ENCODE data around the gene NMNAT1. TPM values are rescaled to one million over a fixed set of nuclear protein-coding genes. Genes with fewer than 3 reads are reported as not detected.

The NMNAT1 gene
- total RNA-seq (10 to 100 TPM; 15.5 to 19.1 (median 18.1) TPM), polyA plus RNA-seq (13.1 TPM)
- long read RNA-seq, donor 1, transcript NMNAT1-201 (5 exons, 3,781 nt): major isoform, 24 of 30 reads
- long read RNA-seq, donor 1, partial matches to known transcripts: 2 of 30 reads
- long read RNA-seq, donor 1, other reads (novel, unspliced or antisense): 3 of 30 reads
- long read RNA-seq, donor 2, partial matches to known transcripts: 0 of 7 reads
- long read RNA-seq, donor 2, other reads (novel, unspliced or antisense): 3 of 7 reads
- long read RNA-seq, donor 3, transcript NMNAT1-201 (5 exons, 3,781 nt): major isoform, 25 of 41 reads
- long read RNA-seq, donor 3, partial matches to known transcripts: 0 of 41 reads
- long read RNA-seq, donor 3, other reads (novel, unspliced or antisense): 15 of 41 reads
- long read RNA-seq, donor 4, partial matches to known transcripts: 0 of 1 reads
- long read RNA-seq, donor 4, other reads (novel, unspliced or antisense): 1 of 1 reads

GRCh38 chr1:9942939-9943788 lies at the start of gene NMNAT1, which contains the start of gene LZIC:
Gene NMNAT1 (plus strand): TSS chr1:9943475. CDS start chr1:9972074, 28,599 bp downstream.
Gene LZIC (minus strand): TSS chr1:9943391. CDS start chr1:9936619, 6,772 bp downstream.
- DNase-seq (peak; percentile 94 to 97 (median 97)), ATAC-seq (peak; percentile 99)
- WGBS: under 1% methylated on average over 53 of the region's 53 CpGs
- Histone ChIP-seq H3K4me3 (ENCODE audit: low read length) (peak within 1 kb of the TSS; percentile 78), H3K4me1 (ENCODE audit: control insufficient read depth, insufficient read depth, low read length) (no peaks in the 10 kb centered on the region), H3K27ac (ENCODE audit: low read length) (peak within 1 kb of the TSS; percentile 70), H3K27me3 (ENCODE audit: control insufficient read depth, insufficient read depth) (no peaks in the 10 kb centered on the region), H3K9me3 (ENCODE audit: control insufficient read depth, low read length) (no peaks in the 10 kb centered on the region)
- intact Hi-C loops (cut with DNase I): loop anchor here in 2 of 4 donors (2.0 to 10.0 kb wide), 3 partner anchors 68 to 92 kb away; partner anchors contain the start of gene UBE4B (in 1 of the 2)

GRCh38 chr1:9894115-9894514 lies 49.2 kb upstream of the NMNAT1 start:
- no peaks in the 10 kb centered on the region for H3K27me3 ChIP-seq (ENCODE audit: control insufficient read depth, insufficient read depth)
- H3K9me3 ChIP-seq (ENCODE audit: control insufficient read depth, low read length): no peaks in the 10 kb centered on the region
- ATAC-seq (no peak), DNase-seq (no peak)
- peaks cover 20% of the 10 kb centered on the region for H3K4me1 ChIP-seq (ENCODE audit: control insufficient read depth, insufficient read depth, low read length)
- H3K4me3 ChIP-seq (ENCODE audit: low read length): no peak overlapping the region
- WGBS: 85% methylated on average over 3 of the region's 3 CpGs
- peak overlapping the region; percentile 23 for H3K27ac ChIP-seq (ENCODE audit: low read length)
- intact Hi-C loops (cut with DNase I): no loop called here

GRCh38 chr1:9900142-9901043 lies 42.9 kb upstream of the NMNAT1 start:
- H3K27ac ChIP-seq (ENCODE audit: low read length): peak overlapping the region; percentile 99
- H3K4me3 ChIP-seq (ENCODE audit: low read length): peak overlapping the region; percentile 28
- ATAC-seq (peak; percentile 93 to 94), DNase-seq (peak; percentile 65 to 85 (median 85))
- intact Hi-C loops (cut with DNase I): no loop called here
- H3K9me3 ChIP-seq (ENCODE audit: control insufficient read depth, low read length): no peaks in the 10 kb centered on the region
- H3K27me3 ChIP-seq (ENCODE audit: control insufficient read depth, insufficient read depth): no peaks in the 10 kb centered on the region
- 33% methylated on average over 18 of the region's 18 CpGs for WGBS
- H3K4me1 ChIP-seq (ENCODE audit: control insufficient read depth, insufficient read depth, low read length): peaks cover 23% of the 10 kb centered on the region

GRCh38 chr1:9901148-9902059 lies 41.9 kb upstream of the NMNAT1 start:
- no peaks in the 10 kb centered on the region for H3K9me3 ChIP-seq (ENCODE audit: control insufficient read depth, low read length)
- H3K27me3 ChIP-seq (ENCODE audit: control insufficient read depth, insufficient read depth): no peaks in the 10 kb centered on the region
- peak overlapping the region; percentile 99 for H3K27ac ChIP-seq (ENCODE audit: low read length)
- DNase-seq: peak; percentile 34 to 82 (median 81)
- WGBS: 56% methylated on average over 9 of the region's 9 CpGs
- intact Hi-C loops (cut with DNase I): no loop called here
- H3K4me3 ChIP-seq (ENCODE audit: low read length): peak overlapping the region; percentile 28
- peaks cover 23% of the 10 kb centered on the region for H3K4me1 ChIP-seq (ENCODE audit: control insufficient read depth, insufficient read depth, low read length)
- peak; percentile 72 to 83 for ATAC-seq

- no peak overlapping the region for H3K4me3 ChIP-seq (ENCODE audit: low read length)
Observed at GRCh38 chr1:9902060-9902452, 41.2 kb upstream of the NMNAT1 start.

GRCh38 chr1:9903801-9904527 lies 39.3 kb upstream of the NMNAT1 start:
- 88% methylated on average over 9 of the region's 9 CpGs for WGBS
- no peaks in the 10 kb centered on the region for H3K9me3 ChIP-seq (ENCODE audit: control insufficient read depth, low read length)
- peak overlapping the region; percentile 60 for H3K27ac ChIP-seq (ENCODE audit: low read length)
- H3K27me3 ChIP-seq (ENCODE audit: control insufficient read depth, insufficient read depth): no peaks in the 10 kb centered on the region
- peaks cover 23% of the 10 kb centered on the region for H3K4me1 ChIP-seq (ENCODE audit: control insufficient read depth, insufficient read depth, low read length)
- H3K4me3 ChIP-seq (ENCODE audit: low read length): no peak overlapping the region
- no peak for ATAC-seq
- no peak for DNase-seq
- intact Hi-C loops (cut with DNase I): no loop called here

More at GRCh38 chr1:9902060-9902452, 41.2 kb upstream of the NMNAT1 start:
- WGBS: 41% methylated on average over 6 of the region's 6 CpGs
- ATAC-seq (peak; percentile 17 to 22), DNase-seq (no peak)
- intact Hi-C loops (cut with DNase I): no loop called here
- Histone ChIP-seq H3K27ac (ENCODE audit: low read length) (peak overlapping the region; percentile 99), H3K4me1 (ENCODE audit: control insufficient read depth, insufficient read depth, low read length) (peaks cover 23% of the 10 kb centered on the region), H3K27me3 (ENCODE audit: control insufficient read depth, insufficient read depth) (no peaks in the 10 kb centered on the region), H3K9me3 (ENCODE audit: control insufficient read depth, low read length) (no peaks in the 10 kb centered on the region)

- H3K27ac ChIP-seq (ENCODE audit: low read length): peak overlapping the region; percentile 60
- no peak overlapping the region for H3K4me3 ChIP-seq (ENCODE audit: low read length)
- WGBS: 54% methylated on average over 3 of the region's 3 CpGs
- intact Hi-C loops (cut with DNase I): no loop called here
- DNase-seq: no peak
- no peaks in the 10 kb centered on the region for H3K27me3 ChIP-seq (ENCODE audit: control insufficient read depth, insufficient read depth)
- H3K4me1 ChIP-seq (ENCODE audit: control insufficient read depth, insufficient read depth, low read length): peaks cover 23% of the 10 kb centered on the region
- ATAC-seq: no peak
- no peaks in the 10 kb centered on the region for H3K9me3 ChIP-seq (ENCODE audit: control insufficient read depth, low read length)
Observed at GRCh38 chr1:9904596-9904995, 38.7 kb upstream of the NMNAT1 start.

GRCh38 chr1:9905010-9905409 lies 38.3 kb upstream of the NMNAT1 start:
- Histone ChIP-seq H3K9me3 (ENCODE audit: control insufficient read depth, low read length) (no peaks in the 10 kb centered on the region), H3K27ac (ENCODE audit: low read length) (peak overlapping the region; percentile 3), H3K27me3 (ENCODE audit: control insufficient read depth, insufficient read depth) (no peaks in the 10 kb centered on the region), H3K4me1 (ENCODE audit: control insufficient read depth, insufficient read depth, low read length) (peaks cover 20% of the 10 kb centered on the region), H3K4me3 (ENCODE audit: low read length) (no peak overlapping the region)
- ATAC-seq (no peak), DNase-seq (no peak)
- intact Hi-C loops (cut with DNase I): no loop called here
- 87% methylated on average over 4 of the region's 4 CpGs for WGBS

- 95% methylated on average over 2 of the region's 2 CpGs for WGBS
Observed at GRCh38 chr1:9906466-9906865, 36.8 kb upstream of the NMNAT1 start.

More at GRCh38 chr1:9906466-9906865, 36.8 kb upstream of the NMNAT1 start:
- intact Hi-C loops (cut with DNase I): no loop called here
- Histone ChIP-seq H3K27me3 (ENCODE audit: control insufficient read depth, insufficient read depth) (no peaks in the 10 kb centered on the region), H3K9me3 (ENCODE audit: control insufficient read depth, low read length) (no peaks in the 10 kb centered on the region), H3K4me1 (ENCODE audit: control insufficient read depth, insufficient read depth, low read length) (peaks cover 12% of the 10 kb centered on the region), H3K4me3 (ENCODE audit: low read length) (no peak overlapping the region), H3K27ac (ENCODE audit: low read length) (no peak overlapping the region)
- DNase-seq (no peak), ATAC-seq (no peak)

Measured in right cardiac atrium (tissue), 5 donors.